ENCODE data around the gene SLC43A2.

SLC43A2 gene

DNA sequence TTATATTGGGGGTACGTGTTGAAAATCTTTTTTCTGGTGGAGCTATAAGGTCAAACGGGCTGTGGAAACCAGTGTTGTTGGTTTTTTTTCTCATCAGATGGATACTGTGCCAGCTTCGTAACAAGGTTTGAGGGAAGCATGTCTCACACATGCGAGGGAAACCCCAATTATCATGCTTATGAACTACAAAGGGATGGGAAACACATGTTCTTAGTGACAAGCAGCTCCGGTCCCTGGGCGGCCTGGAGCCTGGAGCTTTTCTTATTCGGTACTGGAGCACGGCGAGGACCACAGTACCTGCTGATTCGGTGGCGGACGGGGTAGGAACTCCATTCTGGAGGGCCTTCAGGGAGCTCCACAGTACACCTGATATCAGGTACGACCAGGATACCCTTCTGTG is 12.5 kb downstream of the SLC43A2 start:
- no peak for DNase-seq (ENCODE audit: extremely low read depth, low read depth)
- TF ChIP-seq, protein P1, sequence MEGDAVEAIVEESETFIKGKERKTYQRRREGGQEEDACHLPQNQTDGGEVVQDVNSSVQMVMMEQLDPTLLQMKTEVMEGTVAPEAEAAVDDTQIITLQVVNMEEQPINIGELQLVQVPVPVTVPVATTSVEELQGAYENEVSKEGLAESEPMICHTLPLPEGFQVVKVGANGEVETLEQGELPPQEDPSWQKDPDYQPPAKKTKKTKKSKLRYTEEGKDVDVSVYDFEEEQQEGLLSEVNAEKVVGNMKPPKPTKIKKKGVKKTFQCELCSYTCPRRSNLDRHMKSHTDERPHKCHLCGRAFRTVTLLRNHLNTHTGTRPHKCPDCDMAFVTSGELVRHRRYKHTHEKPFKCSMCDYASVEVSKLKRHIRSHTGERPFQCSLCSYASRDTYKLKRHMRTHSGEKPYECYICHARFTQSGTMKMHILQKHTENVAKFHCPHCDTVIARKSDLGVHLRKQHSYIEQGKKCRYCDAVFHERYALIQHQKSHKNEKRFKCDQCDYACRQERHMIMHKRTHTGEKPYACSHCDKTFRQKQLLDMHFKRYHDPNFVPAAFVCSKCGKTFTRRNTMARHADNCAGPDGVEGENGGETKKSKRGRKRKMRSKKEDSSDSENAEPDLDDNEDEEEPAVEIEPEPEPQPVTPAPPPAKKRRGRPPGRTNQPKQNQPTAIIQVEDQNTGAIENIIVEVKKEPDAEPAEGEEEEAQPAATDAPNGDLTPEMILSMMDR (IDR thresholded peaks at IDR 0.05; ENCODE audit: low read depth, low read length) = no peak

DNA sequence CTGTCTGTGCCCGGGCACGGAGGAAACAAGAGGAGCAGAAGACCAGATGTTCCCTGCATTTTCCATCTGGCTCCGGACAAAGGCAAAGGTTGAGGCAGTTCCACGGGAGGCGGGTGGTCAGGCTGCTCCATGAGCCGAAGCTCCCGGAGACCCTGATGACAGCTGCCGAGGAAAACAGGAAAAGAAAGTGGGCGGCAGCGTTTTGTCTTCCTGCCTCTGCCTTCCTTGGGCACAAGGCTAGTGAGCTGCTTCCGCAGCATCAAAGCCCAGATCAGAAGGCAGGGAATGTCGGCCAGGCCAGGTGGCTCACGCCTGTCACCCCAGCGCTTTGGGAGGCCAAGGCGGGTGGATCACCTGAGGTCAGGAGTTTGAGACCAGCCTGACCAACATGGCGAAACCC is 16.2 kb downstream of the SLC43A2 start:
- no peak for DNase-seq (ENCODE audit: extremely low read depth, low read depth)
- TF ChIP-seq, protein P1 (IDR thresholded peaks at IDR 0.05; ENCODE audit: low read depth, low read length) = no peak

DNA sequence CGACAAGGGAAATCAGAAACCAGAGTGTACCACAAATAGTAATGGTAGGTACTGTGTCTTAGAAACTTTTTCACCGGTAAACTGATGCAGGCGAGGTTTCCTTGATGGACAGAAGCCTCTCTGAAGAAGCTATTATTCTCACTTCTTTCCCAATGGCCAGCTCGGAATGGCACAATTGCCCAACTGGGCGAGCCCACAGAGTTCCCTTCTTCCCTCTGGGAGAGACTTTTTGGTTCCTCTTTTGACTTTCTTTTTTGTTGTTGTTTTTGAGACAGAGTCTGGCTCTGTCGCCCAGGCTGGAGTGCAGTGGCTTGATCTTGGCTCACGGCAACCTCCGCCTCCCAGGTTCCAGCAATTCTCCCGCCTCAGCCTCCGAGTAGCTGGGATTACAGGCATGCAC is 16.9 kb downstream of the SLC43A2 start:
- TF ChIP-seq, protein P1 (IDR thresholded peaks at IDR 0.05; ENCODE audit: low read depth, low read length) = no peak
- no peak for DNase-seq (ENCODE audit: extremely low read depth, low read depth)

DNA sequence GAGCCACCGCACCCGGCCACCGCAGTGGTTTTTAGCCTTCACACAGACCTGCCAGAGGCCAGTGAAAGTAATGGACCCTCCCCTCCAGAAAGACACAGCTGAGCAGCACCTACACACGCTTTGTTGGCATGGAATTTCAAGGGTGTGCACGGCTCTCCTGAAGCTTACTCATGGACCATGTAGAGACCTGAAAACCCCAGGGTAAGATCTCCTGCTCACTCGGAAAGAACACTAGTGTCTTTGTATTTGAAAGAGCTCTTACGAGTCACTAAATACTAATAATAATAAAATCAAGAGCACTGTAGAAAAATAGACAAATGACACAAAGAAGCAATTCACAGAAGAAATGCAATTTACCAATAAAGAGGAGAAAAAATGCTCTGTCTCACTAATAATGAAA is 20.0 kb downstream of the SLC43A2 start:
- no peak for DNase-seq (ENCODE audit: extremely low read depth, low read depth)
- TF ChIP-seq, protein P1 (IDR thresholded peaks at IDR 0.05; ENCODE audit: low read depth, low read length) = no peak

DNA sequence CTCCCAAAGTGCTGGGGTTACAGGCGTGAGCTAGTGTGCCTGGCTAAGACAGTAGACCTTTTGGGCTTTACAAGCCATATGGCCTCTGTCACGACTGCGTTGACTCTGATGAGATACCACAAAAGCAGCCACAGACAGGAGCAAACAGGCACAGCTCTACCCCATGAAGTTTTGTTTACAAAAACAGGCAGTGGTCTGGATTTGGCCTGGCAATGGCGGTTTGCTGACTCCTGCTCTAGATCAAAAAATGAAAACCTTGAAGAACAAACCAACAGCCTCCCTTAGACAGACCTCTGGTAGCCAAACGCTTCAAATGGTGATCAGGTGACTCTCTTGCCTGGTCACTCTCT is 20.7 kb downstream of the SLC43A2 start:
- TF ChIP-seq, protein P1 (IDR thresholded peaks at IDR 0.05; ENCODE audit: low read depth, low read length) = no peak
- no peak for DNase-seq (ENCODE audit: extremely low read depth, low read depth)

DNA sequence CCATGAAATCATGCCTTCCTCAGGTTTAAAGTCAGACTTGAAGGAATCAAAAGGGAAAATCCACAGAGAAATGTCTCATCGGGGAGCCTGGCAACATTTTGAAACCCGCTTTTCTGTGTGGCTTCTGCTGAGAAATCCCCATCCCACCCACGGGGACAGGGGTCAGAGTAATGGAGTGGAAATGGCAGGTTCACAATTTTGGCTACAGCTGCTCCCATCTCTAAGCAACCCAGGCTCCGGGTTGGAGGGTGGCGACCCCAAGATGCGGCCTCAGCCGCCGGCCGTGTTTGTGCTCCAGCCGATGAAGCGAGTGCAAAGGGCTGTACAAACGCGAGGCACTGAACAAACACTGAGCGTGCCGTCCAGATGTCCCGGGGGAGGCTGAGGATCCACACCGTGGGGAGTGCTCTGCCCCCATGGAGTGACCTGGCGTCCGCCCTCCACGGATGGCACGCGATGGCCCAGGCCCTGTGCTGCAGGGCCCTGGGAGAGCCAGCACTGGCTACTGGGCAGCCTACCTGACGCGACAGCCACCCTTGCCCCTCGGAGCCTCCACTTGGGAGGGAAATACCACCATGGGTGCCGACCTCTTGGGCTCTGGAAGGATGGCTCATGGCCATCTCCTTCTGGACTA is 22.2 kb downstream of the SLC43A2 start:
- TF ChIP-seq, protein P1 (IDR thresholded peaks at IDR 0.05; ENCODE audit: low read depth, low read length) = no peak
- DNase-seq (ENCODE audit: extremely low read depth, low read depth) = no peak

DNA sequence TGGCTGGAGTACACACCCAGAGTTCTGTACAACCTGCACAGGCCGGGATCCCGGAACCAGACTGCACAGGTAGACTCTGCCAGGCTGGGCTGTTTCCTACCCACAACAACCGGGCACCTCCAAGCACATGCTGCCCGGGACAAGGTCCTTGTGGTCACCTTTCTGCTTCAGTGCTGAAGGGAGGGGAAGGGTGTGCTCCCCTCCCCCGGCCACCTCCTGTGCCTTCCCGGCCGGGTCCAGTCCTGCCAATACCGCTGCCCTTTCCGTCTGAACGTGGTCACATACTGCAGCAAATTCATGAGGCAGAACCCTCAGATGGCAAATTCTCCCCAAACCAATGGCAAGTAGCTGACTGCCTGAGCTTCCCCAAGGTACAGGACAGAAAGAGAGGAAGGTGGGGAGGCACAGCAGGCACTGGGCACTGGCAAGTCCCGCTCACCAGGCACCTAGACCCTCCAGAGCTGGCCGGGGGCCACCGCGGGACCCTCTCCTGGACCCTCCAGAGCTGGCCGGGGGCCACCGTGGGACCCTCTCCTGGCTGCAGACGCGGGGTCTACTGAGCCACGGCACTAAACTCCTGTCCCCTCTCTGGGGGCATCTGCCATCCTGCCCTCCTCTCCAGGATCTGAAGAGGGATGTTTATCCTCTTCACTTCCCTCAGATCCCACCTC is 22.8 kb downstream of the SLC43A2 start:
- TF ChIP-seq, protein P1 (IDR thresholded peaks at IDR 0.05; ENCODE audit: low read depth, low read length) = no peak
- DNase-seq (ENCODE audit: extremely low read depth, low read depth) = no peak
